IPS-15b (cell line): ENCODE results near the gene LSM3.

Experiments used
- H3K27me3 ChIP-seq: one replicate; pipeline ENCODE4 v1.6.1; 2013; ENCODE audit warnings: low read length; ENCODE audit not compliant: control insufficient read depth, insufficient read depth
- H3K36me3 ChIP-seq: one replicate; pipeline ENCODE4 v1.6.1; 2013; ENCODE audit warnings: low read length; ENCODE audit not compliant: control insufficient read depth, insufficient read depth
- H3K4me1 ChIP-seq: one replicate; pipeline ENCODE4 v1.6.1; 2013; ENCODE audit warnings: mild to moderate bottlenecking, low read length; ENCODE audit not compliant: control insufficient read depth, insufficient read depth
- H3K4me3 ChIP-seq: one replicate; pipeline ENCODE4 v1.5.1; 2013; ENCODE audit warnings: low read depth, low read length
- H3K9ac ChIP-seq: one replicate; pipeline ENCODE4 v1.6.1; 2013; ENCODE audit warnings: low read depth, mild to moderate bottlenecking, low read length
- H3K9me3 ChIP-seq: one replicate; pipeline ENCODE4 v1.6.1; 2013; ENCODE audit warnings: mild to moderate bottlenecking, low read length; ENCODE audit not compliant: control insufficient read depth, insufficient read depth

The LSM3 gene

GRCh38 chr3:14178247-14179113 is at the start of gene LSM3, which contains the start of gene XPC:
TSS of gene LSM3 (plus strand) at chr3:14178817. CDS start at chr3:14178861, 44 bp downstream.
TSS of gene XPC (minus strand) at chr3:14178601. CDS start at chr3:14178568, 33 bp downstream.
- Histone ChIP-seq H3K9me3 (no peaks in the 10 kb centered on the region), H3K4me3 (peak within 1 kb of the TSS; percentile 90), H3K36me3 (peaks cover 9% of the 10 kb centered on the region), H3K27me3 (no peaks in the 10 kb centered on the region), H3K4me1 (peaks cover 6% of the 10 kb centered on the region), H3K9ac (peak within 1 kb of the TSS; percentile 95)

- Histone ChIP-seq H3K4me1 (peaks cover 4% of the 10 kb centered on the region), H3K36me3 (peaks cover 36% of the 10 kb centered on the region), H3K27me3 (no peaks in the 10 kb centered on the region), H3K9me3 (no peaks in the 10 kb centered on the region), H3K4me3 (no peak overlapping the region), H3K9ac (no peak overlapping the region)
These were observed 49.3 kb upstream of the LSM3 start for GRCh38 chr3:14129296-14129695.

- H3K9ac ChIP-seq = no peak overlapping the region
- peaks cover 4% of the 10 kb centered on the region for H3K4me1 ChIP-seq
- H3K27me3 ChIP-seq = no peaks in the 10 kb centered on the region
- H3K36me3 ChIP-seq = peaks cover 42% of the 10 kb centered on the region
- no peak overlapping the region for H3K4me3 ChIP-seq
- no peaks in the 10 kb centered on the region for H3K9me3 ChIP-seq
These were observed 48.4 kb upstream of the LSM3 start for GRCh38 chr3:14130230-14130629.

GRCh38 chr3:14130707-14131106 is 47.9 kb upstream of the LSM3 start:
- no peaks in the 10 kb centered on the region for H3K9me3 ChIP-seq
- H3K4me1 ChIP-seq = peaks cover 4% of the 10 kb centered on the region
- H3K4me3 ChIP-seq = no peak overlapping the region
- H3K9ac ChIP-seq = no peak overlapping the region
- H3K36me3 ChIP-seq = peaks cover 45% of the 10 kb centered on the region
- H3K27me3 ChIP-seq = no peaks in the 10 kb centered on the region

GRCh38 chr3:14131134-14131533 is 47.5 kb upstream of the LSM3 start:
- Histone ChIP-seq H3K27me3 (no peaks in the 10 kb centered on the region), H3K4me3 (no peak overlapping the region), H3K36me3 (peaks cover 49% of the 10 kb centered on the region), H3K4me1 (peaks cover under 1% of the 10 kb centered on the region), H3K9me3 (no peaks in the 10 kb centered on the region), H3K9ac (no peak overlapping the region)

- Histone ChIP-seq H3K9ac (no peak overlapping the region), H3K9me3 (no peaks in the 10 kb centered on the region), H3K27me3 (no peaks in the 10 kb centered on the region), H3K4me1 (no peaks in the 10 kb centered on the region), H3K36me3 (peaks cover 49% of the 10 kb centered on the region), H3K4me3 (no peak overlapping the region)
These were observed 46.5 kb upstream of the LSM3 start for GRCh38 chr3:14132120-14132519.

GRCh38 chr3:14132689-14133088 is 45.9 kb upstream of the LSM3 start:
- H3K9ac ChIP-seq = no peak overlapping the region
- H3K36me3 ChIP-seq = peaks cover 49% of the 10 kb centered on the region
- no peak overlapping the region for H3K4me3 ChIP-seq
- H3K27me3 ChIP-seq = no peaks in the 10 kb centered on the region
- no peaks in the 10 kb centered on the region for H3K9me3 ChIP-seq
- H3K4me1 ChIP-seq = no peaks in the 10 kb centered on the region

- peaks cover 46% of the 10 kb centered on the region for H3K36me3 ChIP-seq
- no peak overlapping the region for H3K4me3 ChIP-seq
- H3K4me1 ChIP-seq = no peaks in the 10 kb centered on the region
- no peaks in the 10 kb centered on the region for H3K9me3 ChIP-seq
- H3K27me3 ChIP-seq = no peaks in the 10 kb centered on the region
- H3K9ac ChIP-seq = no peak overlapping the region
These were observed 45.3 kb upstream of the LSM3 start for GRCh38 chr3:14133188-14133800.

- Histone ChIP-seq H3K9me3 (no peaks in the 10 kb centered on the region), H3K36me3 (peaks cover 44% of the 10 kb centered on the region), H3K4me1 (no peaks in the 10 kb centered on the region), H3K9ac (no peak overlapping the region), H3K4me3 (no peak overlapping the region), H3K27me3 (no peaks in the 10 kb centered on the region)
These were observed 44.7 kb upstream of the LSM3 start for GRCh38 chr3:14133876-14134275.

- peaks cover 48% of the 10 kb centered on the region for H3K36me3 ChIP-seq
- H3K9ac ChIP-seq = no peak overlapping the region
These were observed 44.3 kb upstream of the LSM3 start for GRCh38 chr3:14134291-14134690.

GRCh38 chr3:14135581-14135980 is 43.0 kb upstream of the LSM3 start:
- peaks cover 50% of the 10 kb centered on the region for H3K36me3 ChIP-seq
- no peaks in the 10 kb centered on the region for H3K9me3 ChIP-seq
- H3K4me1 ChIP-seq = no peaks in the 10 kb centered on the region
- no peak overlapping the region for H3K4me3 ChIP-seq
- H3K9ac ChIP-seq = no peak overlapping the region
- no peaks in the 10 kb centered on the region for H3K27me3 ChIP-seq

More at GRCh38 chr3:14134291-14134690, 44.3 kb upstream of the LSM3 start:
- Histone ChIP-seq H3K27me3 (no peaks in the 10 kb centered on the region), H3K4me1 (no peaks in the 10 kb centered on the region), H3K4me3 (no peak overlapping the region), H3K9me3 (no peaks in the 10 kb centered on the region)

- Histone ChIP-seq H3K9ac (no peak overlapping the region), H3K4me3 (no peak overlapping the region), H3K27me3 (no peaks in the 10 kb centered on the region), H3K36me3 (peaks cover 49% of the 10 kb centered on the region), H3K9me3 (no peaks in the 10 kb centered on the region), H3K4me1 (no peaks in the 10 kb centered on the region)
These were observed 41.6 kb upstream of the LSM3 start for GRCh38 chr3:14137004-14137403.
